ENCODE measurements around the gene PTPRN2.

The PTPRN2 gene

GRCh38 chr7:157538321-157538720 is 1049.3 kb downstream of the PTPRN2 start:
- no peak overlapping the region for H2BK5ac ChIP-seq (ENCODE audit: low read length)
- H2AFZ ChIP-seq (ENCODE audit: low read length): no peak overlapping the region
- H3K14ac ChIP-seq (ENCODE audit: low read length): no peak overlapping the region
- no peak overlapping the region for H3K4ac ChIP-seq (ENCODE audit: low read length)
- H2BK12ac ChIP-seq (ENCODE audit: low read length): no peak overlapping the region
- H3K9ac ChIP-seq (ENCODE audit: low read depth, low read length, poor library complexity): no peak overlapping the region
- H3K36me3 ChIP-seq (replicated peaks in 1 of 2; ENCODE audit: control insufficient read depth in 2 of 2, insufficient read depth in 2 of 2, low read length in 2 of 2): peaks cover 7 to 52% of the 10 kb centered on the region in 2 donors
- H3K9me3 ChIP-seq (replicated peaks in 1 of 2; ENCODE audit: control insufficient read depth in 2 of 2, insufficient read depth in 1 of 2, low read depth in 1 of 2, low read length in 2 of 2): peaks cover 2 to 6% of the 10 kb centered on the region in 2 donors
- no peak for DNase-seq (ENCODE audit: low spot score)
- no peaks in the 10 kb centered on the region for H3K27me3 ChIP-seq (ENCODE audit: control insufficient read depth in 3 of 3, insufficient read depth in 3 of 3, low read depth in 1 of 3, low read length in 3 of 3)
- H3K18ac ChIP-seq (ENCODE audit: low read length): peak overlapping the region; percentile 55
- H3K23ac ChIP-seq (ENCODE audit: low read depth, low read length, poor library complexity): no peak overlapping the region
- WGBS, 2 donors (ENCODE audit: extremely low coverage in 2 of 2, insufficient read length in 2 of 2, insufficient replicate concordance in 1 of 2): no CpG with 5 or more reads among the region's 11 CpGs
- no peak overlapping the region for H2BK15ac ChIP-seq (ENCODE audit: low read length)
- no peak overlapping the region for H3K4me3 ChIP-seq (ENCODE audit: low read length in 2 of 2)
- H3K4me1 ChIP-seq (ENCODE audit: control insufficient read depth in 2 of 2, insufficient read depth in 1 of 2, low read depth in 1 of 2, low read length in 2 of 2): peaks cover 0 to 8% of the 10 kb centered on the region in 2 donors
- peaks cover 2% of the 10 kb centered on the region for H3K79me1 ChIP-seq (ENCODE audit: low read depth, low read length)
- H3K4me2 ChIP-seq (ENCODE audit: insufficient read depth, low read length, poor library complexity, severe bottlenecking): no peak overlapping the region
- no peak overlapping the region for H2BK120ac ChIP-seq (ENCODE audit: low read depth, low read length)
- H2AK5ac ChIP-seq (ENCODE audit: low read depth, low read length): no peak overlapping the region
- H3K27ac ChIP-seq (replicated peaks; ENCODE audit: low read length): no peak overlapping the region
- no peak overlapping the region for H4K91ac ChIP-seq (ENCODE audit: low read depth, low read length, poor library complexity)
- H4K8ac ChIP-seq (ENCODE audit: low read depth, low read length): no peak overlapping the region

GRCh38 chr7:157537056-157537455 is 1050.6 kb downstream of the PTPRN2 start:
- no peak overlapping the region for H3K18ac ChIP-seq (ENCODE audit: low read length)
- no peak overlapping the region for H3K9ac ChIP-seq (ENCODE audit: low read depth, low read length, poor library complexity)
- DNase-seq (ENCODE audit: low spot score): no peak
- H3K4me1 ChIP-seq (ENCODE audit: control insufficient read depth in 2 of 2, insufficient read depth in 1 of 2, low read depth in 1 of 2, low read length in 2 of 2): peaks cover 0 to 4% of the 10 kb centered on the region in 2 donors
- no peak overlapping the region for H3K14ac ChIP-seq (ENCODE audit: low read length)
- H3K27ac ChIP-seq (replicated peaks; ENCODE audit: low read length): no peak overlapping the region
- no peak overlapping the region for H4K8ac ChIP-seq (ENCODE audit: low read depth, low read length)
- H3K79me1 ChIP-seq (ENCODE audit: low read depth, low read length): peaks cover 2% of the 10 kb centered on the region
- no peak overlapping the region for H2BK120ac ChIP-seq (ENCODE audit: low read depth, low read length)
- no peak overlapping the region for H3K4me3 ChIP-seq (ENCODE audit: low read length in 2 of 2)
- H3K9me3 ChIP-seq (replicated peaks in 1 of 2; ENCODE audit: control insufficient read depth in 2 of 2, insufficient read depth in 1 of 2, low read depth in 1 of 2, low read length in 2 of 2): peaks cover 4 to 15% of the 10 kb centered on the region in 2 donors
- WGBS, 2 donors (ENCODE audit: extremely low coverage in 2 of 2, insufficient read length in 2 of 2, insufficient replicate concordance in 1 of 2): no CpG with 5 or more reads among the region's 5 CpGs
- H4K91ac ChIP-seq (ENCODE audit: low read depth, low read length, poor library complexity): no peak overlapping the region
- no peaks in the 10 kb centered on the region for H3K27me3 ChIP-seq (ENCODE audit: control insufficient read depth in 3 of 3, insufficient read depth in 3 of 3, low read depth in 1 of 3, low read length in 3 of 3)
- H2AFZ ChIP-seq (ENCODE audit: low read length): no peak overlapping the region
- H3K4me2 ChIP-seq (ENCODE audit: insufficient read depth, low read length, poor library complexity, severe bottlenecking): no peak overlapping the region
- no peak overlapping the region for H3K4ac ChIP-seq (ENCODE audit: low read length)
- no peak overlapping the region for H3K23ac ChIP-seq (ENCODE audit: low read depth, low read length, poor library complexity)
- no peak overlapping the region for H2BK5ac ChIP-seq (ENCODE audit: low read length)
- H2BK12ac ChIP-seq (ENCODE audit: low read length): no peak overlapping the region
- H3K36me3 ChIP-seq (replicated peaks in 1 of 2; ENCODE audit: control insufficient read depth in 2 of 2, insufficient read depth in 2 of 2, low read length in 2 of 2): peaks cover 7 to 39% of the 10 kb centered on the region in 2 donors
- H2AK5ac ChIP-seq (ENCODE audit: low read depth, low read length): no peak overlapping the region
- no peak overlapping the region for H2BK15ac ChIP-seq (ENCODE audit: low read length)

GRCh38 chr7:157532068-157532467 is 1055.6 kb downstream of the PTPRN2 start:
- Histone ChIP-seq H2BK12ac (ENCODE audit: low read length) (no peak overlapping the region), H4K91ac (ENCODE audit: low read depth, low read length, poor library complexity) (no peak overlapping the region), H3K4me2 (ENCODE audit: insufficient read depth, low read length, poor library complexity, severe bottlenecking) (no peak overlapping the region), H3K36me3 (replicated peaks in 1 of 2; ENCODE audit: control insufficient read depth in 2 of 2, insufficient read depth in 2 of 2, low read length in 2 of 2) (no peaks in the 10 kb centered on the region), H3K9ac (ENCODE audit: low read depth, low read length, poor library complexity) (no peak overlapping the region), H4K8ac (ENCODE audit: low read depth, low read length) (no peak overlapping the region), H2BK5ac (ENCODE audit: low read length) (no peak overlapping the region), H3K23ac (ENCODE audit: low read depth, low read length, poor library complexity) (no peak overlapping the region), H2BK120ac (ENCODE audit: low read depth, low read length) (no peak overlapping the region), H3K79me1 (ENCODE audit: low read depth, low read length) (no peaks in the 10 kb centered on the region), H3K27me3 (ENCODE audit: control insufficient read depth in 3 of 3, insufficient read depth in 3 of 3, low read depth in 1 of 3, low read length in 3 of 3) (no peaks in the 10 kb centered on the region), H3K27ac (replicated peaks; ENCODE audit: low read length) (no peak overlapping the region), H3K4me1 (ENCODE audit: control insufficient read depth in 2 of 2, insufficient read depth in 1 of 2, low read depth in 1 of 2, low read length in 2 of 2) (peaks cover 0 to 2% of the 10 kb centered on the region in 2 donors), H3K14ac (ENCODE audit: low read length) (no peak overlapping the region), H2AFZ (ENCODE audit: low read length) (no peak overlapping the region), H2BK15ac (ENCODE audit: low read length) (no peak overlapping the region), H3K4ac (ENCODE audit: low read length) (no peak overlapping the region), H3K18ac (ENCODE audit: low read length) (no peak overlapping the region), H3K4me3 (ENCODE audit: low read length in 2 of 2) (no peak overlapping the region), H2AK5ac (ENCODE audit: low read depth, low read length) (no peak overlapping the region), H3K9me3 (replicated peaks in 1 of 2; ENCODE audit: control insufficient read depth in 2 of 2, insufficient read depth in 1 of 2, low read depth in 1 of 2, low read length in 2 of 2) (peaks cover 7 to 21% of the 10 kb centered on the region in 2 donors)
- no CpG with 5 or more reads among the region's 3 CpGs for WGBS, 2 donors (ENCODE audit: extremely low coverage in 2 of 2, insufficient read length in 2 of 2, insufficient replicate concordance in 1 of 2)
- DNase-seq (ENCODE audit: low spot score): no peak

- no peak overlapping the region for H3K27ac ChIP-seq (replicated peaks; ENCODE audit: low read length)
- no CpG with 5 or more reads among the region's 25 CpGs for WGBS, 2 donors (ENCODE audit: extremely low coverage in 2 of 2, insufficient read length in 2 of 2, insufficient replicate concordance in 1 of 2)
- H3K9ac ChIP-seq (ENCODE audit: low read depth, low read length, poor library complexity): no peak overlapping the region
Observed at GRCh38 chr7:157529768-157530560, 1057.7 kb downstream of the PTPRN2 start.

More at GRCh38 chr7:157529768-157530560, 1057.7 kb downstream of the PTPRN2 start:
- Histone ChIP-seq H3K18ac (ENCODE audit: low read length) (no peak overlapping the region), H2BK15ac (ENCODE audit: low read length) (no peak overlapping the region), H4K91ac (ENCODE audit: low read depth, low read length, poor library complexity) (no peak overlapping the region), H2BK12ac (ENCODE audit: low read length) (no peak overlapping the region), H2BK120ac (ENCODE audit: low read depth, low read length) (no peak overlapping the region), H2AFZ (ENCODE audit: low read length) (no peak overlapping the region), H3K27me3 (ENCODE audit: control insufficient read depth in 3 of 3, insufficient read depth in 3 of 3, low read depth in 1 of 3, low read length in 3 of 3) (no peaks in the 10 kb centered on the region), H3K36me3 (replicated peaks in 1 of 2; ENCODE audit: control insufficient read depth in 2 of 2, insufficient read depth in 2 of 2, low read length in 2 of 2) (no peaks in the 10 kb centered on the region), H3K23ac (ENCODE audit: low read depth, low read length, poor library complexity) (no peak overlapping the region), H3K4me2 (ENCODE audit: insufficient read depth, low read length, poor library complexity, severe bottlenecking) (no peak overlapping the region), H3K4me1 (ENCODE audit: control insufficient read depth in 2 of 2, insufficient read depth in 1 of 2, low read depth in 1 of 2, low read length in 2 of 2) (peaks cover 0 to 10% of the 10 kb centered on the region in 2 donors), H3K4ac (ENCODE audit: low read length) (no peak overlapping the region), H2BK5ac (ENCODE audit: low read length) (no peak overlapping the region), H3K4me3 (ENCODE audit: low read length in 2 of 2) (no peak overlapping the region), H3K14ac (ENCODE audit: low read length) (no peak overlapping the region), H3K79me1 (ENCODE audit: low read depth, low read length) (no peaks in the 10 kb centered on the region), H4K8ac (ENCODE audit: low read depth, low read length) (no peak overlapping the region), H3K9me3 (replicated peaks in 1 of 2; ENCODE audit: control insufficient read depth in 2 of 2, insufficient read depth in 1 of 2, low read depth in 1 of 2, low read length in 2 of 2) (peaks cover 7 to 24% of the 10 kb centered on the region in 2 donors), H2AK5ac (ENCODE audit: low read depth, low read length) (no peak overlapping the region)
- DNase-seq (ENCODE audit: low spot score): no peak
